Fibroblast of the aortic adventitia (primary cell): ENCODE results near the gene NAMPT. TPM values are rescaled to one million over a fixed set of nuclear protein-coding genes. Genes with fewer than 3 reads are reported as not detected.

ENCODE experiments used
- DNase-seq: peaks from one replicate; pipeline ENCODE4 v3.0.0-alpha.2; 2010; ENCODE audit warnings: low read depth
- H3K4me3 ChIP-seq: 2 replicates; pipeline ENCODE4 v1.5.1; 2011; ENCODE audit warnings: low read depth, mild to moderate bottlenecking, control low read depth, low read length, moderate library complexity
- small RNA-seq: library from RNA; depleted of rRNA; stranded (forward); fragments of <200 nt; gene quantifications from one replicate; pipeline ENCODE3, GENCODE V24; 2012
- total RNA-seq: library from RNA; depleted of rRNA; stranded (reverse); fragments of >200 nt; gene quantifications from 2 replicates; pipeline ENCODE4 v1.2.3, GENCODE V29; 2012; ENCODE audit warnings: low replicate concordance
- TF ChIP-seq, protein P1 (sequence below): IDR thresholded peaks from 2 replicates; pipeline ENCODE4 v1.5.1; 2011; ENCODE audit warnings: mild to moderate bottlenecking, low read length, control low read depth, inconsistent platforms; ENCODE audit not compliant: insufficient read depth

Gene NAMPT
- total RNA-seq, 1 donor: 84.4 TPM

DNA sequence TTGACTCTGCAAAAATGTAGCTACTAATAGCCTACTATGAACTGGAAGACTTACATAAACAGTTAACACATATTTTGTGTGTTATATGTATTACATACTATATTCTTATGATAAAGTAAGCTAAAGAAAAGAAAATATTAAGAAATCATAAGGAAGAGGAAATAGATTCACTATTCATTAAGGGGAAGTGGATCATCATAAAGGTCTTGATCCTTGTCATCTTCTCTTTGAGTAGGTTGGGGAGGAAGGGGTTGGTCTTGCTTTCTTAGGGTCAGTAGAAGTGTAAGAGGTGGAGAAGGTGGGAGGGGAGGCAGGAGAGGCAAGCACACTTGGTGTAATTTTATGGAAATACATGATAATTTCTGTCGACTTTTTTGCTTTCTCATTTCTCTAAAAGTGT lies 81.3 kb downstream of the NAMPT start:
- TF ChIP-seq, protein P1, sequence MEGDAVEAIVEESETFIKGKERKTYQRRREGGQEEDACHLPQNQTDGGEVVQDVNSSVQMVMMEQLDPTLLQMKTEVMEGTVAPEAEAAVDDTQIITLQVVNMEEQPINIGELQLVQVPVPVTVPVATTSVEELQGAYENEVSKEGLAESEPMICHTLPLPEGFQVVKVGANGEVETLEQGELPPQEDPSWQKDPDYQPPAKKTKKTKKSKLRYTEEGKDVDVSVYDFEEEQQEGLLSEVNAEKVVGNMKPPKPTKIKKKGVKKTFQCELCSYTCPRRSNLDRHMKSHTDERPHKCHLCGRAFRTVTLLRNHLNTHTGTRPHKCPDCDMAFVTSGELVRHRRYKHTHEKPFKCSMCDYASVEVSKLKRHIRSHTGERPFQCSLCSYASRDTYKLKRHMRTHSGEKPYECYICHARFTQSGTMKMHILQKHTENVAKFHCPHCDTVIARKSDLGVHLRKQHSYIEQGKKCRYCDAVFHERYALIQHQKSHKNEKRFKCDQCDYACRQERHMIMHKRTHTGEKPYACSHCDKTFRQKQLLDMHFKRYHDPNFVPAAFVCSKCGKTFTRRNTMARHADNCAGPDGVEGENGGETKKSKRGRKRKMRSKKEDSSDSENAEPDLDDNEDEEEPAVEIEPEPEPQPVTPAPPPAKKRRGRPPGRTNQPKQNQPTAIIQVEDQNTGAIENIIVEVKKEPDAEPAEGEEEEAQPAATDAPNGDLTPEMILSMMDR: no peak
- DNase-seq: no peak

DNA sequence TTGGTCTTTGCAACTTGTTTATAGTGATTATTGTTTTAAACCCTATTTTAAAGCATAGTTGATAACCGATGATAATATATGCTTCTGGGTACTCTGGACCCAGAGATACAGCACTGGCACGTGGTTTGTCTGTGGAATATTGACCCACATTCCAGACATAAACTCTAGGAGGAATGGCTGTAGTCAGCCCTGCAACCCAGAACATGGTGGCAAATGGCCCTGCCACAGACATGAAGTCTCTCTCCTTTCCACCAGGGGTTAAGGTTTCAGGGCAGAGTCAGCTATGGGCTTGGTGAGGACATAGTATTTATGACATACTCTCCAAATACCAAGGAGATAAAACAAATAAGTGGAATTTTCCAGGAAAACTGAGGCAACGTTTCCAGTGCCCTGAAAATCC lies 83.6 kb downstream of the NAMPT start:
- TF ChIP-seq, protein P1: no peak
- H3K4me3 ChIP-seq: no peak overlapping the region
- no peak for DNase-seq

More for the DNA sequence above, 81.3 kb downstream of the NAMPT start:
- H3K4me3 ChIP-seq: no peak overlapping the region

DNA sequence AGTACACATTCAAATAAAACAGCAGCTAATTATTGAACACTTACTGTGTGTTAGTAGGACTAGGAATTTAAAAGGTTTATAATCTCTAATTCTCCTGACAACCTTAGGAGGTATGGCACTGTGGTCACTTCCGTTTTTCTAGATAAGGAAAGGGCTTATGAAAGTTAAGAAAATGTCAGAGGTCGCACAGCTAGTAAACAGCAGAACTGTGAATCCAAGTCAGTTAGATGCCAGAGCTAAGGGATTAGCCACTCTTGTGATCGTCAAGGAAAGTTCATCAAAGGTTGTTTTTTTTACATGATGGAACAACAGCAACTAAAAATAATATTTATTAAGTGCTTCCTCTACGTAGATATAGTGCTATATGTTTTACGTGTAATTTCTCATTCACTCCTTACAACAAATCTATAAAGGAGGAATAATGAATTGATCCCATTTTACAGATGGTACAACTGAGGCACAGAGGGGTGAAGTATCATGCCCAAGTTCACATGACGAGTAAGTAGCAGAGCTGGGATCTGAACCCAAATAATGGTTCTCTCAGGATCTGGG lies 84.9 kb downstream of the NAMPT start:
- DNase-seq: no peak
- H3K4me3 ChIP-seq: no peak overlapping the region
- TF ChIP-seq, protein P1: no peak

DNA sequence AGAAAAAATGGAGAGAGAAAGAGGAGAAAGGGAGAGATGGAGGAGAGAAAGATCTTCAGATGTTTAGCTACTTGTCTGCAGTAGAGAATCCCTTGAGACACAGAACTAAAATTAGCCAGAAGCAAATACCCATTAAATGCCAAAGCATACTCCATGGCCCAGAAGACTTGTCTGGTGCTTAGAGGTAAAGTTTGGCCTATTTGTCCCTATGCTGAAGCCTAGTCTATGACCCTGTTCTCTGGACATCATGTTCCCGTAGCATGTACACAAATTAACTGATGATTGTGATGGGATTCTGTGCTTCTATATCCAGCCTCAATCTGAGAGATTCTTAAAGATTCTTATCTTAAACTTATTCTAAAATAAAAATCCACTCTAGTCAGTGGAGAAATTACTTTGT lies 85.8 kb downstream of the NAMPT start:
- DNase-seq: no peak
- no peak overlapping the region for H3K4me3 ChIP-seq
- TF ChIP-seq, protein P1: no peak

Small RNA genes lying within 50 kb of the gene (small RNA-seq; reads per million reads assigned to genes)
- gene RNU6-392P: not detected

Other genes starting within 250 kb of the NAMPT start
- gene SYPL1, start 172.7 kb downstream of the NAMPT start, total RNA-seq: 69.5 and 72.2 TPM in 2 replicates